Measurements from ENCODE around the gene NHSL2. TPM values are rescaled to one million over a fixed set of nuclear protein-coding genes. Genes with fewer than 3 reads are reported as not detected.

Gene NHSL2
- total and polyA plus RNA-seq, 2 experiments from 2014 or later = 4.7 to 9.5 TPM

GRCh38 chrX:72018277-72019112 lies 107.8 kb downstream of the NHSL2 start (continued):
- TF ChIP-seq CTCF (conservative IDR thresholded peaks at IDR 0.05; ENCODE audit: low read depth in 2 of 2) (peak; percentile 50 to 68), EZH2phosphoT487 (IDR thresholded peaks at IDR 0.05; ENCODE audit: unreplicated experiment) (no peak)

- Mint-ChIP-seq H3K4me1 (peaks cover 13% of the 10 kb centered on the region), H3K27me3 (ENCODE audit: insufficient read depth, low read depth, poor library complexity) (peaks cover 17% of the 10 kb centered on the region), H3K4me3 (no peak overlapping the region), H3K9me3 (no peaks in the 10 kb centered on the region), H3K27ac (no peak overlapping the region), H3K36me3 (ENCODE audit: low read depth) (peaks cover 6% of the 10 kb centered on the region; the same call in 2 of the 3 replicates)
- no peaks in the 10 kb centered on the region for H3K79me2 ChIP-seq (replicated peaks; ENCODE audit: insufficient read depth)
- H3K9me2 ChIP-seq (ENCODE audit: insufficient read depth) = no peaks in the 10 kb centered on the region
- no peaks in the 10 kb centered on the region for H4K20me1 ChIP-seq (replicated peaks; ENCODE audit: insufficient read depth)
- no peaks in the 10 kb centered on the region; the same call in 1 of the 2 replicates for H3K4me1 ChIP-seq (ENCODE audit: insufficient read depth)
- H3K27me3 ChIP-seq (ENCODE audit: insufficient read depth) = peaks cover 11% of the 10 kb centered on the region
- H2AFZ ChIP-seq = no peak overlapping the region
- no peak for DNase-seq (ENCODE audit: low spot score)
- H3K36me3 ChIP-seq (ENCODE audit: insufficient read depth) = no peaks in the 10 kb centered on the region
- ATAC-seq = no peak
- H3K4me2 ChIP-seq = no peak overlapping the region
- H3F3A ChIP-seq (replicated peaks; ENCODE audit: low read depth) = no peaks in the 10 kb centered on the region
- no peak overlapping the region for H3K27ac ChIP-seq (ENCODE audit: low read depth)
- no peak overlapping the region for H3K4me3 ChIP-seq
- no peak for TF ChIP-seq JUNB (IDR thresholded peaks at IDR 0.05; ENCODE audit: unreplicated experiment)
- TF ChIP-seq ZNF462 (CRISPR knock-in tag; IDR thresholded peaks at IDR 0.05) = no peak
- no peak for TF ChIP-seq REST (IDR thresholded peaks at IDR 0.05; ENCODE audit: unreplicated experiment)
- no peak for TF ChIP-seq ZNF114 (CRISPR knock-in tag; IDR thresholded peaks at IDR 0.05)
- TF ChIP-seq CREB1 (CRISPR knock-in tag; IDR thresholded peaks at IDR 0.05; ENCODE audit: low read depth) = no peak
- no peak for TF ChIP-seq ETS1 (IDR thresholded peaks at IDR 0.05)
- no peak for TF ChIP-seq STAT1 (IDR thresholded peaks at IDR 0.05; ENCODE audit: unreplicated experiment)
- TF ChIP-seq POLR2AphosphoS5 (IDR thresholded peaks at IDR 0.05; ENCODE audit: low read depth) = no peak
- TF ChIP-seq EZH2phosphoT487 (IDR thresholded peaks at IDR 0.05; ENCODE audit: unreplicated experiment) = no peak
- no peak for TF ChIP-seq NANOG (IDR thresholded peaks at IDR 0.05; ENCODE audit: borderline replicate concordance)
Observed at GRCh38 chrX:72019487-72019886, 108.8 kb downstream of the NHSL2 start.

Data from GM23338 (cell line).